Measurements from ENCODE around the gene TELO2. TPM values are rescaled to one million over a fixed set of nuclear protein-coding genes. Genes with fewer than 3 reads are reported as not detected.

TELO2 gene
- total and polyA plus RNA-seq, 2 donors (not counting 3 experiments of a cell fraction or from before 2014, with no cell fraction given) = 30.7 to 61.6 TPM

GRCh38 chr16:1542533-1542932 is 49.4 kb downstream of the TELO2 start:
- no TSS peak for BruUV-seq (replicated peaks)
- Histone ChIP-seq H3K4me3 (replicated peaks in 1 of 3; ENCODE audit: insufficient read depth in 1 of 3, low read depth in 1 of 3, low read length in 3 of 3) (no peak overlapping the region), H3K79me2 (ENCODE audit: control insufficient read depth, insufficient read depth, low read length) (peaks cover 15% of the 10 kb centered on the region), H3K36me3 (ENCODE audit: control insufficient read depth in 2 of 2, extremely low read depth in 1 of 2, insufficient read depth in 2 of 2, low read length in 2 of 2) (peaks cover 6 to 34% of the 10 kb centered on the region in 2 experiments), H2AFZ (ENCODE audit: low read depth, low read length) (no peak overlapping the region), H3K4me2 (ENCODE audit: insufficient read depth, low read length) (no peak overlapping the region), H3K9ac (replicated peaks; ENCODE audit: extremely low read depth, insufficient read depth, low read length) (no peak overlapping the region), H3K9me1 (replicated peaks; ENCODE audit: control insufficient read depth, extremely low read depth, insufficient read depth, low read length) (no peaks in the 10 kb centered on the region), H4K20me1 (replicated peaks; ENCODE audit: control insufficient read depth, extremely low read depth, insufficient read depth, low read length) (no peaks in the 10 kb centered on the region), H3K4me1 (ENCODE audit: control insufficient read depth, extremely low read depth, insufficient read depth, low read length) (peaks cover 44% of the 10 kb centered on the region), H3K27me3 (ENCODE audit: control insufficient read depth in 2 of 2, insufficient read depth in 2 of 2, low read length in 2 of 2) (no peaks in the 10 kb centered on the region), H3K27ac (ENCODE audit: insufficient read depth, low read depth, low read length) (peak overlapping the region; percentile 98), H3K9me3 (replicated peaks; ENCODE audit: control insufficient read depth, insufficient read depth, low read length) (no peaks in the 10 kb centered on the region)
- CTCF ChIA-PET = interaction anchor here (1.0 to 1.8 kb wide), 4 partner anchors 26 to 69 kb away, joined by 3 to 19 read pairs (median 6); partner anchors contain the start of gene IFT140
- intact Hi-C loops (cut with micrococcal nuclease) = loop anchor here (5.0 kb wide), 1 partner anchor 135 kb away; no protein-coding TSS in a partner anchor
- no peak for TF ChIP-seq CTCF (IDR thresholded peaks at IDR 0.05; ENCODE audit: extremely low read depth in 1 of 2, insufficient read depth in 1 of 2, low read depth in 1 of 2, low read length in 2 of 2)
- no peak for TF ChIP-seq MAX (IDR thresholded peaks at IDR 0.05; ENCODE audit: insufficient read depth, insufficient read length)
- no peak for TF ChIP-seq EZH2 (IDR thresholded peaks at IDR 0.05; ENCODE audit: borderline replicate concordance, low read depth, low read length, severe bottlenecking)
- TF ChIP-seq POLR2AphosphoS5 (IDR thresholded peaks at IDR 0.05; ENCODE audit: insufficient read depth, low read depth, low read length) = no peak
- TF ChIP-seq MYC (IDR thresholded peaks at IDR 0.05; ENCODE audit: low read depth, low read length) = no peak
- no peak for TF ChIP-seq FOS (IDR thresholded peaks at IDR 0.05; ENCODE audit: borderline replicate concordance, insufficient read depth, low read length)
- TF ChIP-seq GATA2 (IDR thresholded peaks at IDR 0.05; ENCODE audit: insufficient read depth, insufficient read length, low read depth, low read length) = no peak
- TF ChIP-seq JUN (IDR thresholded peaks at IDR 0.05; ENCODE audit: borderline replicate concordance, insufficient read depth, insufficient read length, low read depth) = no peak
- no peak for TF ChIP-seq POLR2A (IDR thresholded peaks at IDR 0.05; ENCODE audit: low read depth, low read length)
- dilution Hi-C loops (cut with MboI; ENCODE audit: extremely low pct_ligation_motif_present, low sequenced_read_pairs) = no loop called here
- no peak for DNase-seq (ENCODE audit: low read depth, low spot score)
- FAIRE-seq = no peak
- POLR2A ChIA-PET = interaction anchor here (1.4 kb wide), 1 partner anchor 10 kb away, joined by 3 read pairs; no protein-coding TSS in a partner anchor

Measured in endothelial cell of umbilical vein (primary cell).